H1 (cell line): ENCODE results near the gene SRPRB. TPM values are rescaled to one million over a fixed set of nuclear protein-coding genes. Genes with fewer than 3 reads are reported as not detected.

Source experiments
- CTCF ChIA-PET: fragments of 300-600 bp; sonication (Branson Sonifier 250); formaldehyde crosslinking; loops from one replicate; lab custom pipeline; 2021; ENCODE audit not compliant: partially characterized antibody; lab: Charles Lee
- POLR2A ChIA-PET: fragments of 300-600 bp; sonication (Branson Sonifier 250); formaldehyde crosslinking; loops from one replicate; lab custom pipeline; 2021; ENCODE audit warnings: inconsistent platforms; ENCODE audit not compliant: partially characterized antibody; lab: Charles Lee
- DNase-seq, 2 experiments: peaks; one replicate each; pipeline versions ENCODE4 v3.0.0 to v3.0.0-alpha.2; 2010 to 2022; ENCODE audit warnings: low spot score in 2 of 2, low read depth in 1 of 2, mixed read lengths in 1 of 2
- FAIRE-seq: peaks from 2 replicates; lab custom pipeline; 2011; peaks lifted over from hg19 to GRCh38; lab: Jason Lieb, UNC
- H2AFZ ChIP-seq: 2 replicates; pipeline ENCODE4 v1.8.1; 2012; ENCODE audit warnings: low read length, inconsistent platforms
- H2AK5ac ChIP-seq: 2 replicates; pipeline ENCODE4 v1.6.1; 2013; ENCODE audit warnings: low read depth, low read length
- H2BK120ac ChIP-seq: replicated peaks from 2 replicates; pipeline ENCODE3; 2013; ENCODE audit warnings: low read depth, low read length, inconsistent platforms
- H2BK12ac ChIP-seq: 2 replicates; pipeline ENCODE4 v1.6.1; 2013; ENCODE audit warnings: low read depth, low read length
- H2BK15ac ChIP-seq: 2 replicates; pipeline ENCODE4 v1.6.1; 2013; ENCODE audit warnings: low read length
- H2BK20ac ChIP-seq: 2 replicates; pipeline ENCODE4 v1.6.1; 2013; ENCODE audit warnings: low read length
- H2BK5ac ChIP-seq: 2 replicates; pipeline ENCODE4 v1.6.1; 2013; ENCODE audit warnings: low read depth, low read length
- H3K14ac ChIP-seq: 2 replicates; pipeline ENCODE4 v1.6.1; 2013; ENCODE audit warnings: inconsistent platforms; ENCODE audit not compliant: insufficient read length
- H3K18ac ChIP-seq: 2 replicates; pipeline ENCODE4 v1.6.1; 2013; ENCODE audit warnings: low read length; ENCODE audit errors: extremely low read depth
- H3K23ac ChIP-seq: 2 replicates; pipeline ENCODE4 v1.6.1; 2013; ENCODE audit warnings: inconsistent platforms; ENCODE audit not compliant: insufficient read length
- H3K23me2 ChIP-seq: 2 replicates; pipeline ENCODE4 v1.6.1; 2013; ENCODE audit warnings: low read depth, low read length
- H3K27ac ChIP-seq: 2 replicates; pipeline ENCODE4 v1.6.1; 2011; ENCODE audit warnings: low read depth, low read length, inconsistent platforms
- H3K27me3 ChIP-seq, 4 experiments: replicated peaks in 1 of 4; 1 replicate in 1 of 4; 2 replicates in 3 of 4; pipeline versions ENCODE4 v1.6.1 to v1.8.1; 2011 to 2013; ENCODE audit warnings: low read length in 3 of 4, mild to moderate bottlenecking in 3 of 4, inconsistent platforms in 2 of 4, mixed read lengths in 2 of 4, moderate library complexity in 1 of 4; ENCODE audit not compliant: control insufficient read depth in 3 of 4, insufficient read depth in 3 of 4; ENCODE audit errors: extremely low read depth in 1 of 4
- H3K36me3 ChIP-seq, 4 experiments: 2 replicates each; pipeline versions ENCODE4 v1.6.1 to v1.8.1; 2011 to 2013; ENCODE audit warnings: mild to moderate bottlenecking in 4 of 4, low read length in 3 of 4, moderate library complexity in 2 of 4, control low read depth in 1 of 4, inconsistent platforms in 1 of 4; ENCODE audit not compliant: insufficient read depth in 4 of 4, control insufficient read depth in 2 of 4
- H3K4ac ChIP-seq: replicated peaks from 2 replicates; pipeline ENCODE3; 2013; ENCODE audit warnings: low read length, low read depth, mixed read lengths, inconsistent platforms; ENCODE audit not compliant: insufficient read length
- H3K4me1 ChIP-seq, 4 experiments: replicated peaks in 1 of 4; 1 replicate in 1 of 4; 2 replicates in 3 of 4; pipeline versions ENCODE4 v1.6.1 to v1.8.1; 2011 to 2013; ENCODE audit warnings: low read length in 3 of 4, inconsistent platforms in 2 of 4, mixed read lengths in 1 of 4; ENCODE audit not compliant: insufficient read depth in 4 of 4, control insufficient read depth in 3 of 4
- H3K4me2 ChIP-seq, 2 experiments: 2 replicates each; pipeline versions ENCODE4 v1.6.1 to v1.8.1; 2011 to 2013; ENCODE audit warnings: low read depth in 2 of 2, low read length in 2 of 2, control low read depth in 1 of 2, inconsistent platforms in 1 of 2, mild to moderate bottlenecking in 1 of 2; ENCODE audit not compliant: insufficient read depth in 1 of 2
- H3K4me3 ChIP-seq, 4 experiments: fragments of 200-600, 300-600 bp in 1 of 4; sonication (generic), shearing (Covaris generic), sonication (Bioruptor Twin) in 1 of 4; 2 replicates each; pipeline versions ENCODE4 v1.5.1 to v1.8.1; 2011 to 2016; ENCODE audit warnings: low read length in 4 of 4, low read depth in 3 of 4, control low read depth in 2 of 4, inconsistent platforms in 2 of 4, mild to moderate bottlenecking in 2 of 4, mixed read lengths in 1 of 4, moderate library complexity in 1 of 4; ENCODE audit not compliant: insufficient read depth in 2 of 4; ENCODE audit errors: extremely low read depth in 1 of 4
- H3K56ac ChIP-seq: replicated peaks from 2 replicates; pipeline ENCODE3; 2013; ENCODE audit warnings: low read depth, mild to moderate bottlenecking, mixed read lengths, low read length, inconsistent platforms; ENCODE audit not compliant: insufficient read length
- H3K79me1 ChIP-seq: 2 replicates; pipeline ENCODE4 v1.6.1; 2013; ENCODE audit warnings: low read depth, low read length, control low read depth
- H3K79me2 ChIP-seq, 2 experiments: 2 replicates each; pipeline versions ENCODE4 v1.6.1 to v1.8.1; 2012 to 2013; ENCODE audit warnings: low read length in 2 of 2, mild to moderate bottlenecking in 2 of 2, inconsistent platforms in 1 of 2; ENCODE audit not compliant: insufficient read depth in 2 of 2, control insufficient read depth in 1 of 2
- H3K9ac ChIP-seq, 4 experiments: replicated peaks in 1 of 4; 1 replicate in 1 of 4; 2 replicates in 3 of 4; pipeline versions ENCODE4 v1.6.1 to v1.8.1; 2011 to 2013; ENCODE audit warnings: low read depth in 3 of 4, low read length in 3 of 4, control low read depth in 2 of 4, mild to moderate bottlenecking in 2 of 4, moderate library complexity in 2 of 4, inconsistent platforms in 1 of 4; ENCODE audit errors: extremely low read depth in 1 of 4
- H3K9me3 ChIP-seq, 2 experiments: 2 replicates each; pipeline versions ENCODE4 v1.6.1 to v1.8.1; 2012 to 2013; ENCODE audit warnings: mild to moderate bottlenecking in 2 of 2, moderate library complexity in 2 of 2, control low read depth in 1 of 2, inconsistent platforms in 1 of 2, low read depth in 1 of 2, low read length in 1 of 2, mixed read lengths in 1 of 2; ENCODE audit not compliant: insufficient read depth in 2 of 2
- H4K20me1 ChIP-seq, 2 experiments: replicated peaks in 1 of 2; 2 replicates each; pipeline versions ENCODE3 to v1.8.1; 2011 to 2013; ENCODE audit warnings: inconsistent platforms in 2 of 2, low read length in 2 of 2, mild to moderate bottlenecking in 1 of 2; ENCODE audit not compliant: insufficient read depth in 2 of 2, control insufficient read depth in 1 of 2
- H4K5ac ChIP-seq: 2 replicates; pipeline ENCODE4 v1.6.1; 2013; ENCODE audit warnings: low read length, low read depth, mixed read lengths, inconsistent platforms; ENCODE audit not compliant: insufficient read length
- H4K8ac ChIP-seq: 2 replicates; pipeline ENCODE4 v1.8.0; 2013; ENCODE audit warnings: mild to moderate bottlenecking, moderate library complexity, low read length, inconsistent platforms; ENCODE audit not compliant: insufficient read depth; ENCODE audit errors: extremely low read depth
- H4K91ac ChIP-seq: replicated peaks from 2 replicates; pipeline ENCODE3; 2013; ENCODE audit warnings: low read length, mixed read lengths, inconsistent platforms; ENCODE audit not compliant: insufficient read length
- CEBPB ChIP-seq: IDR thresholded peaks from 2 replicates; pipeline ENCODE4 v1.6.1; 2012; ENCODE audit warnings: low read depth, low read length
- EP300 ChIP-seq, 2 experiments: IDR thresholded peaks; 1 replicate in 1 of 2; 2 replicates in 1 of 2; pipeline ENCODE4 v1.6.1; 2011 to 2012; ENCODE audit warnings: low read depth in 2 of 2, low read length in 2 of 2, mild to moderate bottlenecking in 2 of 2, borderline replicate concordance in 1 of 2, inconsistent platforms in 1 of 2, moderate library complexity in 1 of 2
- KDM5A ChIP-seq: fragments of 200-600 bp; IDR thresholded peaks from 2 replicates; pipeline ENCODE4 v1.7.1; 2012; ENCODE audit warnings: mild to moderate bottlenecking, low read length, inconsistent platforms, mixed read lengths
- MAFK ChIP-seq: IDR thresholded peaks from 2 replicates; pipeline ENCODE4 v1.6.1; 2012; ENCODE audit warnings: low read depth, mild to moderate bottlenecking, improper control_type of control experiment, low read length
- NRF1 ChIP-seq: IDR thresholded peaks from 2 replicates; pipeline ENCODE4 v1.6.1; 2011; ENCODE audit warnings: mild to moderate bottlenecking, low read depth, low read length, improper control_type of control experiment
- POLR2AphosphoS5 ChIP-seq: IDR thresholded peaks from 2 replicates; pipeline ENCODE4 v1.6.1; 2011; ENCODE audit warnings: low read depth, low read length
- RFX5 ChIP-seq: IDR thresholded peaks from 2 replicates; pipeline ENCODE4 v1.6.1; 2011; ENCODE audit warnings: low read depth, low read length, improper control_type of control experiment, borderline replicate concordance
- RXRA ChIP-seq: IDR thresholded peaks from 2 replicates; pipeline ENCODE4 v1.6.1; 2011; ENCODE audit warnings: low read depth, mild to moderate bottlenecking, low read length, moderate library complexity; ENCODE audit not compliant: insufficient read depth
- SP2 ChIP-seq: IDR thresholded peaks from 2 replicates; pipeline ENCODE4 v1.6.1; 2012; ENCODE audit warnings: mild to moderate bottlenecking, low read length, inconsistent platforms
- TAF1 ChIP-seq: IDR thresholded peaks from 2 replicates; pipeline ENCODE4 v1.6.1; 2011; ENCODE audit warnings: mild to moderate bottlenecking, low read depth, low read length
- polyA plus RNA-seq, 7 experiments: library from polyadenylated mRNA; depleted of rRNA in 3 of 7; stranded (reverse) in 5 of 7; unstranded in 2 of 7; fragments of >200 nt in 5 of 7; fragments of 200-250 nt in 2 of 7; gene quantifications; 1 replicate in 5 of 7; 2 replicates in 1 of 7; 4 replicates in 1 of 7; pipeline versions ENCODE4 v1.2.1 to v1.2.3, GENCODE V29; 2011 to 2013; ENCODE audit warnings: missing spikeins in 2 of 7, mixed read lengths in 2 of 7
- total RNA-seq: library from RNA; stranded (reverse); fragmentation: NEBNext Ultra II Directional; extraction: Animal tissue kit (Norgen Biotek cat#: 25700); gene quantifications from 2 replicates; pipeline ENCODE4 v1.2.1, GENCODE V29; 2021
- TF ChIP-seq, protein P1 (sequence below): IDR thresholded peaks from 2 replicates; pipeline ENCODE4 v1.6.1; 2011; ENCODE audit warnings: low read length, improper control_type of control experiment

SRPRB gene
- total and polyA plus RNA-seq, 2 of the 8 experiments (the other 6 are each of a cell fraction or from before 2014, with no cell fraction given): 15.9 to 49.8 TPM

DNA sequence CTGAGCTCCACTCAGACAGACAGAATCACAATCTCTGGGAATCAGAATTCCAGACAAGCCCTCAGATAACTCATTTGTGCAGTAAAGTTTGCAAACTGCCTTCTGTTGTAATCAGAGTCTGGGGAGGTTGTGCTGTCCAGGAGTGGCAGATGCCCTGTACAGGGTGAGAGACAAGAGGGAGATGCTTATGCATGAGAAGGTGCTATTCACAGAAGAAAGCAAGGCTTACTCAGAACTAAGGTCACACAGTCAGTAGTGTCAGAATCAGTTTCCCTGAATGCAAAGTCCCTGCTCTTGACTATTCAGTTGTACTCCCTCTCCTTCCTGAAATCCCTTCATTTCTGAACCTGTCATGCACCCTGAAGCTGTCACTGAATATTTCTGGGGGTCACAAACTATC is 43.7 kb downstream of the SRPRB start:
- Histone ChIP-seq H2BK5ac (no peak overlapping the region), H3K9ac (no peak overlapping the region), H3K36me3 (no peaks in the 10 kb centered on the region), H3K23ac (no peak overlapping the region), H2BK120ac (no peak overlapping the region), H3K79me2 (no peaks in the 10 kb centered on the region), H3K79me1 (no peaks in the 10 kb centered on the region), H4K91ac (no peak overlapping the region), H3K4me2 (no peak overlapping the region), H3K27ac (no peak overlapping the region), H3K4me1 (peaks cover 0 to 2% (median 0%) of the 10 kb centered on the region in 4 experiments; a peak in 1 of 7 replicates), H3K27me3 (no peaks in the 10 kb centered on the region), H4K20me1 (no peaks in the 10 kb centered on the region), H3K18ac (no peak overlapping the region), H2BK12ac (no peak overlapping the region), H3K14ac (no peak overlapping the region), H2AFZ (no peak overlapping the region), H3K4ac (no peak overlapping the region), H2AK5ac (no peak overlapping the region), H3K23me2 (no peaks in the 10 kb centered on the region; the same call in 1 of the 2 replicates), H4K5ac (no peak overlapping the region), H4K8ac (no peak overlapping the region), H2BK15ac (no peak overlapping the region), H3K9me3 (no peaks in the 10 kb centered on the region), H3K56ac (no peak overlapping the region), H2BK20ac (no peak overlapping the region), H3K4me3 (no peak overlapping the region)
- FAIRE-seq (no peak), DNase-seq (no peak)
- ChIA-PET POLR2A (no interaction called here), CTCF (interaction anchor here (1.0 to 1.4 kb wide), 3 partner anchors 23 to 51 kb away, joined by 3 read pairs; no protein-coding TSS in a partner anchor)
- no peak for TF ChIP-seq MAFK
- TF ChIP-seq RXRA: no peak
- no peak for TF ChIP-seq NRF1
- TF ChIP-seq, protein P1, sequence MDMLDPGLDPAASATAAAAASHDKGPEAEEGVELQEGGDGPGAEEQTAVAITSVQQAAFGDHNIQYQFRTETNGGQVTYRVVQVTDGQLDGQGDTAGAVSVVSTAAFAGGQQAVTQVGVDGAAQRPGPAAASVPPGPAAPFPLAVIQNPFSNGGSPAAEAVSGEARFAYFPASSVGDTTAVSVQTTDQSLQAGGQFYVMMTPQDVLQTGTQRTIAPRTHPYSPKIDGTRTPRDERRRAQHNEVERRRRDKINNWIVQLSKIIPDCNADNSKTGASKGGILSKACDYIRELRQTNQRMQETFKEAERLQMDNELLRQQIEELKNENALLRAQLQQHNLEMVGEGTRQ: no peak
- no peak for TF ChIP-seq EP300 (IDR thresholded peaks at IDR 0.05; ENCODE audit: borderline replicate concordance in 1 of 2, low read depth in 2 of 2, low read length in 2 of 2)
- TF ChIP-seq KDM5A: no peak
- TF ChIP-seq SP2: no peak
- TF ChIP-seq TAF1: no peak
- no peak for TF ChIP-seq POLR2AphosphoS5
- TF ChIP-seq RFX5: no peak
- TF ChIP-seq CEBPB: no peak
